GM18517 (cell line): ENCODE data around the gene OSBPL1A.

Experiments used
- ATAC-seq: cut with Tn5 transposase; IDR thresholded peaks from one replicate; pipeline ENCODE4 v1.9.1; 2021; ENCODE audit warnings: mild to moderate bottlenecking, moderate library complexity; ENCODE audit not compliant: unreplicated experiment

OSBPL1A gene

DNA sequence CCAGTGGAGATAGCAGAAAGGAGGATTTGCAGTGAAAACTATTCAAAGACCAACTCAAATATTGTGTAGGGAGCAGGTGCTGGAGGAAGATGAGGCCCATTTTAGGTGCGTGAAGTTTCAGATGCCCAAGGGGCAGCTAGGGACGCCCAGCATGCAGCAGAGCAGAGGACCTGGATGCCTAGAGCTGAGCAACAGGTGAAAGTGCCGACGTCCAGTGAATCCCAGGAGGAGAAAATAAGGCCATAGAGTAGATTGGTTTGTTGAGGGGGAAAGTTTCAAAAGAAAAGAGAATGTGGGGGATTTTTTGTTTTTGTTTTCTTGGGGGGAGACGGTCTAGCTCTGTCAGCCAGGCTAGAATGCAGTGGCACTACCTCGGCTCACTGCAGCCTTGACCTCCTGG lies 53.1 kb downstream of the OSBPL1A start:
- no peak for ATAC-seq

DNA sequence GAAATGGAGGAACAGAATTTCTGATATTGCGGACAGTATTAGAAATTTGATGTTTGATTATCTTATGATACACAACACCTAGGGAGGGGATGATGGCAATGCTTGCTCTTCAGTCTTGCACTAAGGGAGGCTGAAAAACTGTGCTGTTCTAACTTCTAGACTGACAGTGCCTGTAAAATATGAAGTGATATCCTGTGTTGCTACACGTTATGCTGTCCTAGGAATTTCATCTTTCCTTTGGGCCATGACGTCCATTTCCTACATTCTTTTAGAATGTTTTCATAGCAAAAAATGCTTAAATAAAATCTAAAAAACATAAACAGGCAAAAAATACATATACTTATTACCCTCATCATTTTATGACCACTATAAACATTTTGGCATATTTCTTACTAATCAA lies 55.3 kb downstream of the OSBPL1A start:
- ATAC-seq: no peak

DNA sequence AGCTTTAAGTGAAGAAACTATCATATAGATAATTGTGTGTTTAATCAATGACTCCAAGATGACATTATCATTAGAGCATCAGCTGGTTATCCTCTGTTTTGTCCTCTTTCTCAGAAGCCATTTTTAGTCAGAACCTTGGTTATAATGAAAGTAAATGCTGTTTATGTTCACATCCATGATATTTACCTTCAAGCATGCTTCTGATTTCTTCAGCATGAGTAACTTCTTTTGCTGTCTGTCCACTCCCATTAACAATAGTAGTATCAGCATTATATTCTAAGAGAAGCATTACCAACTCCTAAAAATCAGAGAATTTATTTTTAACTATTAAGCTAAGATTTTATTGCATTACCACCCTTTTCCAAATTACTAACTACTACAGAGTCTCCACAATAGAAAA lies 56.3 kb downstream of the OSBPL1A start:
- no peak for ATAC-seq

DNA sequence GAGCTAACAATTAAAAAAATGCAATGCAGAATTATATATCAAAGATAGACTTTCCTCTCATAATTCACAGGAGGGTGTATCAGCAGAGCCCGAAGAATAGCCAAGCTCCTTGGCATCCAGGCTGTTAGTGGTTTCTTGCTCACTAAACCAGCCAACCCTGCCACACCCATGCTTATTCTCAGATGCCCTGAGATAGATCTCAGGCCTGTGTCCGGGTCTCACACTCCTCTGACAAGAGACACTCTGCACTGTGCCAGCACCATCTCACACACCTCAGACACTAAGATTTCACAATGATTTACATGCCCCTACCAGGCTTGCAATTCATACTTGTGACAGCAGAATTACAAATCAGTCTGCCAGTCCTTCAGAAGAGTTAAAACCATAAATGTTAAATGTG lies 64.5 kb downstream of the OSBPL1A start:
- no peak for ATAC-seq

DNA sequence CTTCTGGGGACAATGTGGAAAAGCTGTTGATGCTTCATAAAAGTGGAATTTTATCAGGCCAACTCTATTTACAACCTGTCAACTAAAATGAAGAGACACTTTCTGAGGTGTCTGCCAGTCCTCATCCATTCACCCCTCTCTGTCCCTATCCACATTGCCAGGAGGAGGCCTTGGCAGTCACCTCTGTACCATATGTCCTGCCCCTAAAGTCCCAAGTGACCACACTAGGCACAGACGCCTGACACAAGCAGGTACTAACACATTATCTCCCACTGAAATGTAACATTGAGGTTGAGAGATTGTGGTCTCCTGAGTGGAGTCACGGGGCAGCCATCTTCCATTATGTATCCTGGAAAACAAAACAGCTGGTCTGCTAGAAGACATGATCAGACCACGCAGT lies 71.4 kb downstream of the OSBPL1A start:
- ATAC-seq: no peak

DNA sequence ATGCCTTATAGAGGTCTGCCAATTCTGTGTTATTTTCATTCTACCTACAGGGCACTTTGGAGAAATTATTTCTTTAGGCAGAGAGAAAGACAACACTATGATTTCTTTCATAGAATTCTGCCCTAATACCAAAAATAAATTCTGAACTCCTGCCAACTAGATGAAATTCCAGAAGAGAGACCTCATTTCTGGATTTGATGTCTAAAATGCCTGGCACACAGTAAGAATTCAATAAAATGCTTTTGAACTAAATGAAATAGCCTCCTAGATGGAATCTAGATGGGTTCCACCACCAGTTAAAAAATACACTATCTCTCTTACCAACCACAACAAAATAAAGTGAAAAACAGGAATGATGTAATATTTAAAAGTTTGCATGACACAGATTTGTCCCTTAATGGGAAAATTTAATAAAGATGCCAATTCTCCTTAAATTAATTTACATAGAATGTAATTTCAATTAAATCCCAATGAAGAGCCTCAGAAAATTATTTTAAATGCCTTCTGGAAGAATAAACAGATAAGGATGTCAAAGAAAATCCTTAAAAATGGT lies 75.0 kb downstream of the OSBPL1A start:
- no peak for ATAC-seq

DNA sequence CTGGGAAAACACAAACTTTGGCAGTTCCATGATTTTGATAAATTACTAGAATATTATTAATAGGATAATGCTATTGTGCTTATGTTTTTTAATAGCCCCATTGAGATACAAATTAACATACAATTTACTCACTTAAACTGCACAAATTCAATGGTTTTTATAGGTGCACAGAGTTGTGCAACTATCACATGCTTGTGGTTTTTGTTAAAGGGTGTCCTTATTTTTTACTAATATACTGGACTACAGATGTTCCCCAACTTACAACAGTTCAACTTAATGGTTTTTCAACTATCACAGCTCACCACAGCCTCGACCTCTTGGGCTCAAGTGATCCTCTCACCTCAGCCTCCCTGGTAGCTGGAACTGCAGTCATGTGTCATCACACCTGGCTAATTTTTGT lies 76.6 kb downstream of the OSBPL1A start:
- no peak for ATAC-seq

DNA sequence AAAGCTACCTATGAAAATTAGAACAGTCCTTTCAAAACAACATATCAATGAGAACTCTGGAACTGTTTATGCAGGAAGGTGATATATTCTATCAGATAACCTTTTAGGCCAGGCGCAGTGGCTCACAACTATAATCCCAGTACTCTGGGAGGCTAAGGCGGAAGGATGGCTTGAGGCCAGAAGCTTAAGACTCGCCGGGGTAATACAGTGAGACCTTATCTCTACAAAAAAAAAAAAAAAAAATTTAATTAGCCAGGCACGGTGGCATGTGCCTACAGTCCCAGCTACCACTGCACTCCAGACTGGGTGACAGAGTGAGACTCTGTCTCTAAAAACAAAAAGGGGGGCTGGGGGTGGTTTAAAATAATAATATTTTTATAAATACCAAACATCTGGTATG lies 77.9 kb downstream of the OSBPL1A start:
- no peak for ATAC-seq

DNA sequence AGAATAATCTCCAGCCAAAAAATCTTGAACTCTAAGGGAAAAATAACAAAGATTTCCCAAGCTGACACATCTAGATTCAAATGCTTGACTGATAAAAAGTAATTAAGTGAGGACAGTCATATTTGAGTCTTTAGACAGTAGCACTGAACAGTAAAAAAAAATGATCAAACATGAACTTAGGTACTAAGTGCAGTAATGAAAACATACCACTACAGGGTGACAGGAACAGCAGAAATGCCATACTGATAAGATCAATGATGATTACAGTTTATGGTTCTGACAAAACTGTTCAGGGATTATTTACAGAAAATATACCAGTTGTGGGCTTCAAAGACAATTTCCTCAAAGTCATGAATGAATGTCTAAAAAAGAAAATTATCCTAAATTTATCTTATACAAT lies 80.3 kb downstream of the OSBPL1A start:
- no peak for ATAC-seq

DNA sequence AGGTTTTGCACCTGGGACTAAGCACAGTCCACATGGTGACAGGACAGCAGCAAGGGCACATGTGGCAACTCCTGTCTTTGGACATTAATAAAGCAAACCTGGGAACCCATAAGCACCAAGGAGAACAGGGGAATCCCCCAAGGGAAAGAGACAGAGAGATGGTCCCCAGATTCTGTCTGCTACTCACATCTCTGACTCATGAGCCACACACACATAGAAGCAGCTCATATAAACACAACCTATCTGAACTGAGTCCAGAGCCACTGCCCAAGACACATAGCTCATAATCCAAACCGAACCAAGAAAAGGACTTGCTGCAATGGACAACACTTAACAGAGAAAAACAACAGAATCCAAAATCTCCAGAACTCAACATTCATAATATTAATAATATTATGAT lies 82.5 kb downstream of the OSBPL1A start:
- no peak for ATAC-seq

DNA sequence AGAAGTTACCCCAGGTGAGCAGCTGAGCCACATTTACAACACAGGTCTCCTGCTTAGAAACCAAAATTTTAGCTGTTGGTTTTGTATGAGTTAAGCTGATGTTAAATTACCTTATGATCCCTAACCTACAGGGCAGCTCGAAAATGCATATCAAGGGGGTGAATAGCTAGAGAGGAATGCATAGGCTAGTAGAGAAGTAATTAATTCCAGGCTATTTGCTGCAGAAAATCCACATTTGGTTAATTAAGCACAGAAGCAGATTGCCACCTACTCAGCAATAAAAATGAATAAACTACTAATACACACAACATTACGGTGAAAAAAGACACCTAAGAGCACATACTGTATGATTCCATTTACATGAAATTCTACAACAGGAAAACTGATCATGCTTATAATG lies 91.4 kb downstream of the OSBPL1A start:
- no peak for ATAC-seq

DNA sequence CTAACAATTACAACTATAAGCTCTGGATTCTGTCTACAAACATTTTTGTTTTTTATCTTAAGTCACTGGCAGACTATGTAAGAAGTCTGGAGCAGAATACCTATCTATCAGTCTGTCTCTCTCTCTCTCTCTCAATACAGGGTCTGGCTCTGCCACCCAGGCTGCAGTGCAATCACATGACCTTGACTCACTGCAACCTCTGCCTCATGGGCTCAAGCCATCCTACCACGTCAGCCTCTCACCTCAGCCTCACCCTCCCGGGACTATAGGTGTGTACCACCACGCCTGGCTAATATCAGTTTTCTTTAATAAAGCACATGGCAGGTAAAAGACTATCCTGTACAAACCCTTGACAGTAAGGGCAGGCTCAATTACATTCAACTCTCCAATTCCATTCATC lies 96.9 kb downstream of the OSBPL1A start:
- ATAC-seq: no peak

DNA sequence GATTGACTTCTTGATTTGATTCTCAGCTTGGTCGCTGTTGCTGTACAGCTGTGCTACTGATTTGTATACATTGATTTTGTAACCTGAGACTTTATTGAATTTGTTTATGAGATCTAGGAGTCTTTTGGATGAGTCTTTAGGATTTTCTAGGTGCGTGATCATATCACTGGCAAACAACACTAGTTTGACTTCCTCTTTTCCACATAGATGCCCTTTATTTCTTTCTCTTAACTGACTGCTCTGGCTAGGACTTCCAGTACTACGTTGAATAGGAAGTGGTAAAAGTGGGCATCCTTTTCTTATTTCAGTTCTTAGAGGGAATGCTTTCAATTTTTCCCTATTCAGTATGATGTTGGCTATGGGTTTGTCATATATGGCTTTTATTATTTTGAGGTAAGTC lies 101.3 kb downstream of the OSBPL1A start:
- ATAC-seq: no peak

DNA sequence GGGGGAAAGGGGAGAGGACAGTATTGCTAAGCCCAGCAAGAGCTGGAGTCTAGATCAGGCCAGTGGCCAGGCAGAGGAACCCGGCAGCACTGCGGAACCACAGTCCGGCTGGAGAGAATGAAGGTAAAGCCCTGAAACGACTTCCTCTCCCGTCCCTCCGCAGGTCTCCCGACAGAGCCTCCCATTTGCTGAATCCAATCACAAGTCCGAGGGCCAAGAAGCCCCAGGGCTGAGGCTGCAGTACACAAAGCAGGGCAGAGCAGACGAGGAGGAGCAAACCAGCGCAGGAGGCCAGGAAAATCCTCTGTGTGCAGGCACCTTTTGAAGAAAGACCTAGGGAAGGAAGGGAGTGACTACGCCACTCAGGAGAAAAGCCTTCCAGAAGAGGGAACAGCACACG lies 104.4 kb downstream of the OSBPL1A start:
- ATAC-seq: no peak

DNA sequence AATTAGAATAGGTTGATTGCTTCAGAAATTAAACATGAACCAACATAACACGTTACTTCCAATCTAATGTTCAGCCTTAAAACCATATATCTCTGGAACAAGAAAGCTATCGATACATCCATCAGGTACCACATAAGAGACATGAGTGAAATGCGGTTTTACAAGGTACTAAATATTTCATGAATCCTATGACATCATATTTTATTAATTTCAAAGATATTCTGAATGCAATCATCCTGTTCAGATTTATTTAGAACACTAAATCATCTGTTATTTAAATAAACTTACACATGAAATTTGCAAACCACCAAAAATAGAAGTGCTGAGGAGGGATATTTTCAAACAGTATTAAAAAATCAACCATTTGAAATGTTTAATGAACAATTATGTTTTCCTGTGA lies 119.0 kb downstream of the OSBPL1A start:
- ATAC-seq: no peak

DNA sequence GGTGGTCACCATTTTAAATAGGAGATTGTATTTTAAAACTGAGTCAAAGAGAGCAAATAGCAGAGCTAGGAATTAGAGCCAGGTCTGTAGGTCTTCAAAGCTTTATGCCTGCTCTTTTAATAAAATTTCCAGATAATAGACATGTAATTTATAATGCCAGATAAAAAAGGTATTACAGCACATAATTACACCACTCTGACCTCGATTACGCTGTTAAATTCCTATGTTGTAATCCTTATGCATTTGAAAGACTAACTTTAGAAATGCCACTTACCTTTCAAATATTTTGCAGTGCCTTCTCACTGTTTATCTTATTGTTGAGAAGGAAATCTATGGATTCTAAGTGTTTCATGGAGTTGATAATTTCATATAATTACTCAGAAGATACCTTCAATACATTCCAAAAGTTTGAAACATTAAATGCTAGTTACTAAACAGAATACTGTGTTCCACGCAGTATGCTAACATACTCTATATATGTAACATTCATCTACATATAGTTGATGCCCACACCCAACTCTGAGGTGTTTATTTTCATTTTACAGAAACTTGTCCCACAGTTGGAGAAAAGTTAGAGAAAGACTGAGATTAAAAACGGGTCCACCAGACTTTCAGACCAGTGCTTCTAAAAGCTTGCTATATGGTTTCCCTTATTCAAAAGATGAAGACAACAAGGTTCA lies 120.0 kb downstream of the OSBPL1A start:
- no peak for ATAC-seq

DNA sequence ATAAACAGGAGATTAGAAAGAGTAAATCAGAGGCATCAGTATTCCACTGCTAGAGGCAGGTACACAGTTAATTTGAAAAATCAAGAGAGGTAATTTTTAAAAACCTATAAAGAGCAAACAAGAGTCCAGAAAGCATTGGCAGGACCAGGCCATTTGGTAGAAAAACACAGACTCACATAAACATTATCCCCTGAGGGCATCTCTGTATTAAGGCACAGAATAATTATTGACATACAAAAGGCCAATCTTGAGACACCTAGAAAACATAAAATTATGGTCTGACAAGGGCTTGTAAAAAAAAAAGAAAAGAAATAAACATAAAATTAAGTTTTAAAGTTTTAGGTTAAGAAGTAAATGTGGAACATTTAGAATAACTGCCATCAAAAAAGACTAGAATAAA lies 120.6 kb downstream of the OSBPL1A start:
- no peak for ATAC-seq

DNA sequence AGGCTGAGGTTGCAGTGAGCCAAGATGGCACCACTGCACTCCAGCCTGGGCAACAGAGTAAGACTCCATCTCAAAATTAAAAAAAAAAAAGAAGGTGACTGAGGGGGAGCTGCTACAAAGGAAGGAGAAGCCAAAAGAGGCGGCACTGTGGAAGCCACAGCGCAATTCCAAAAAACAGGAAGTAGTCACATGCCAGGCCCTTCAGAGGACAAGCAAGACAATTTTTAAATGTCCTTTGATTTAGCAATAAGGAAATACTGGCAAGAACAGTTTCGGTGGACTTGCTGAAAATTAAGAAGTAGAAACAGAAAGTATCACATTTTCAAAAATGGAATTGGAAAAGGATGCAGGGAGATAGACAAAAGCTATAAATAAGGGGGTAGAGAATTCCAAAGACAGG lies 122.8 kb downstream of the OSBPL1A start:
- no peak for ATAC-seq

DNA sequence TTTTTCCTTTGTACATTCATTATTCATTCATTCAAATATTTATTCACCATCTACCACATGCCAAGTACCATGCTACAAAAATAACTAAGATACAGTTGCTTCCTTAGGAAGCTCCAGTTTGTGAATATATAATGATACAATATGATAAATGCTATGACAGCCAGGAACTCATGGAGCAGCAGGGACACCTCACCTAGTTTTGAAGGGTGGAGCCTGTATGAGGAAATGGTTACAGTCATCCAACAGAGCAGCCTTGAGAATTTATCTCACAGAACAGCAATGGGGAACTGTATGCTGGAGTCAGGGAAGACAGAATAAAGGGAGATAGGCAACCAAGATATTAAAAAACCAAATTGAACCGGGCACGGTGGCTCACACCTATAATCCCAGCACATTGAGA lies 124.0 kb downstream of the OSBPL1A start:
- no peak for ATAC-seq

DNA sequence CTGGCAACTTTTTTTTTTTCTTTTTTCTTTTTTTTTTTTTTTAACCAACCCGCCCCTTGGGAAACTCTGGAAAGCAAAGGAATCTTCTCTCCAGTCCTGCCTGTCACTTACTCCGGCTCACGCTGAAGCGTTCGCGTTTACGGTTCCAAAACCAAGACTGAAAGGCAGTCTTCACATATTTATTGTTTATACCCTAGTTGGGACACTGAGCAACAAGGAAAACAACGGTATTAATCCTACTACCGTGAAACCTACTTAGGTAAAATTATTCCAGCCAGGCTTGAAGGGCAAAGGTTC lies 125.4 kb downstream of the OSBPL1A start:
- no peak for ATAC-seq

DNA sequence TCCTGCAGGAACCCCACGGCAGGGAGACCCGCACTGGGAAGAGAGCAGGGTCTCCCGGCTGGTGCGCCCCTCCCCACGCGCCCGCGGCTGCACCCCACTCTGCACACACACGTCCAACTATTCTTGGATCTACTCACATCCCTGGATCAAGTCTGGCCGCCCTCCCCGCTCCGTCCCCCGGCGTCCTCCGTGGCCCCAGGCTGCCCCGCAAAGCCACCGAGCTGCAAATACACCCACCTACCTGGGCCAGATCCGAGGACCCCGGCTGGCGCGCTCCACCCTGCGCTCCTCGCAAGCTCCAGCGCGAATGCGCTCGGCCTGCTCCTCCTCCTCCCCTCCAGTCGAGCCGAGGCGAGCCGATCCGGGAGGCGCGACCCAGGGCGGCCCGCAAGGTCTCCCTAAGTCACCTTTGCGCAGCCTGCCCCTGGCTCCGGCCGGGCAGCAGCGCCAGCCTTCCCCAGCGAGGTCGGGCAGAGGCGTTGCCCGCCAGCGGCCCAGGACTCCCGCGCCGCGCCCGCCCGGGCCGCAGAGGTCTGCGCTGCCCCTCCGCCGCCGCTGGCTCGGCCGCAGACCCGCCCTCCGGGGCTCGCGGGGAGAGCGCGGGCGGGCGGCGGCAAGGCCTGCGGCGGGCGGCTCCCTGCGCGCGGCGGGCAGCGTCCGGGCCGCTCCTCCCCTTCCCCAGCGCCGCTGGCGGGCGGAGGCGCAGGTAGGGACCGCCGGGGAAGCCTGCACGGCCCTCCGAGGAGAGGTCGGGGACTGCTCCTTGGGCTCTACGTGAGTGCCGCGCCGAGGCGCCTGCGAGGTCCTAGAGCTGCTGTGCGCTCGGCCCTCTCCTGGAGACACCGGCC lies 126.0 kb downstream of the OSBPL1A start:
- ATAC-seq: no peak

DNA sequence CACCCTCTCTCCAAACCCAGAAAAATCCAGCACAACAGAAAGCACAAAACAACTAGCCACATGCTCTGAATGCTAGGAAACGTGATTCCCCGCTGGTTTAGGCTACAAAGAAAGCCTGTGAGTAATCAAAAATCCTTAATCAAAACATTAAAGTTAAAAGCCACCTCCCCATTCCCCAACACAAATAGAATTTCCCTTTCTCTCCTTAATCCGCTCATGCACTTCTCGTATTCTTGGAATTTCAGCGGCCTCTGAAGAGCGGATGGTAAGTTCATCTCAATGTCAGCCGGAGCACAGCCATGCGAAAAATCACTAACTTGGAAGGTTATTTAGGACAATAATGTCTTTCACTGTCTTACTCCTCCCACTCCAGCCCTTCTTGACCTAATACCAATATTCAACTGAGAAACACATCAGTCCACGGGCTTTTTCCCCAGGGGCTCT lies 126.7 kb downstream of the OSBPL1A start:
- no peak for ATAC-seq
